Activated CD4-positive, alpha-beta T cell treated with anti-CD3 and anti-CD28 coated beads for 36 hours (primary cell): ENCODE data around the gene ANTKMT. TPM values are rescaled to one million over a fixed set of nuclear protein-coding genes. Genes with fewer than 3 reads are reported as not detected.
A peak's percentile ranks its signal among the peaks of the same experiment; 100 is the strongest.

Source experiments
- ATAC-seq: fragments of 200-7000 bp; cut with Tn5 transposase; one replicate; pipeline ENCODE4 v1.10.0; 2021; ENCODE audit warnings: mild to moderate bottlenecking, moderate library complexity
- CTCF ChIA-PET: fragments of 350-600 bp; sonication (Branson Sonifier 250); formaldehyde crosslinking; loops from one replicate; lab custom pipeline; 2021; ENCODE audit warnings: antibody characterized with exemption; lab: Charles Lee
- POLR2A ChIA-PET: fragments of 350-600 bp; sonication (Branson Sonifier 250); formaldehyde crosslinking; loops from one replicate; lab custom pipeline; 2021; ENCODE audit warnings: antibody characterized with exemption, inconsistent platforms; lab: Charles Lee
- DNase-seq: peaks from one replicate; pipeline ENCODE4 v3.0.0-alpha.2; 2020
- H3K27ac Mint-ChIP-seq: one replicate; pipeline ENCODE4 v1.8.0; 2021; ENCODE audit warnings: mixed read lengths
- H3K27me3 Mint-ChIP-seq: one replicate; pipeline ENCODE4 v1.8.0; 2021; ENCODE audit warnings: mixed read lengths
- H3K36me3 Mint-ChIP-seq: one replicate; pipeline ENCODE4 v1.8.0; 2021; ENCODE audit warnings: low read depth, mixed read lengths
- H3K4me1 Mint-ChIP-seq: one replicate; pipeline ENCODE4 v1.8.0; 2021; ENCODE audit warnings: mixed read lengths
- H3K4me3 Mint-ChIP-seq: one replicate; pipeline ENCODE4 v1.8.0; 2021; ENCODE audit warnings: mild to moderate bottlenecking, moderate library complexity, mixed read lengths
- H3K9me3 Mint-ChIP-seq: one replicate; pipeline ENCODE4 v1.8.0; 2021; ENCODE audit warnings: low read depth, mixed read lengths
- intact Hi-C, 2 experiments: fragments of 100-400 bp; cut with DNase I in 1 of 2; cut with micrococcal nuclease in 1 of 2; formaldehyde crosslinking; loops; one replicate each; pipeline versions ENCODE4 v1.14.2 to v1.15.1; 2022 to 2024; cut with DNase I, micrococcal nuclease
- total RNA-seq, 2 experiments: library from RNA; stranded (reverse); gene quantifications; one replicate each; pipeline ENCODE4 v1.2.3, GENCODE V29; 2021

Gene ANTKMT, protein sequence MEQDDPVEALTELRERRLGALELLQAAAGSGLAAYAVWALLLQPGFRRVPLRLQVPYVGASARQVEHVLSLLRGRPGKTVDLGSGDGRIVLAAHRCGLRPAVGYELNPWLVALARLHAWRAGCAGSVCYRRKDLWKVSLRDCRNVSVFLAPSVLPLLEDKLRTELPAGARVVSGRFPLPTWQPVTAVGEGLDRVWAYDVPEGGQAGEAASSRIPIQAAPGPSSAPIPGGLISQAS
- total RNA-seq: 10 to 100 TPM; 13.3 to 27.0 TPM

- Mint-ChIP-seq H3K27ac (peak within 1 kb of the TSS; percentile 78), H3K9me3 (no peaks in the 10 kb centered on the region), H3K4me3 (peak within 1 kb of the TSS; percentile 76), H3K27me3 (peaks cover 3% of the 10 kb centered on the region), H3K36me3 (no peaks in the 10 kb centered on the region), H3K4me1 (peaks cover 16% of the 10 kb centered on the region)
- ATAC-seq (peak; percentile 72), DNase-seq (peak; percentile 86)
- intact Hi-C loops: loop anchor here (1.0 to 5.0 kb wide), 6 partner anchors 15 to 68 kb away; partner anchors contain the start of genes CIAO3 (in 2 of the 2), JMJD8 (in 2 of the 2), CHTF18 (in 1 of the 2) and RPUSD1 (in 1 of the 2)
- POLR2A ChIA-PET: interaction anchor here (0.8 kb wide), 1 partner anchor 68 kb away, joined by 3 read pairs; no protein-coding TSS in a partner anchor
- CTCF ChIA-PET: interaction anchor here (0.9 to 3.5 kb wide), 5 partner anchors 9 to 67 kb away, joined by 3 to 29 read pairs (median 9); partner anchors contain the start of genes CHTF18, CIAO3 and RPUSD1
These were observed at the start of gene ANTKMT for GRCh38 chr16:720990-721764. Gene ANTKMT, plus strand, starts transcription at chr16:721146. Its CDS starts 129 bp downstream, at chr16:721275.

GRCh38 chr16:671353-672131, 49.4 kb upstream of the ANTKMT start:
- POLR2A ChIA-PET: no interaction called here
- no peak for ATAC-seq
- H3K27ac Mint-ChIP-seq: no peak overlapping the region

GRCh38 chr16:672371-672770, 48.6 kb upstream of the ANTKMT start:
- no peak for DNase-seq
- H3K27ac Mint-ChIP-seq: no peak overlapping the region
- ATAC-seq: no peak
- CTCF ChIA-PET: interaction anchor here (0.9 kb wide), 1 partner anchor 27 kb away, joined by 4 read pairs; no protein-coding TSS in a partner anchor
- H3K27me3 Mint-ChIP-seq: peaks cover 2% of the 10 kb centered on the region
- H3K36me3 Mint-ChIP-seq: peaks cover 18% of the 10 kb centered on the region
- H3K4me3 Mint-ChIP-seq: no peak overlapping the region
- peaks cover 12% of the 10 kb centered on the region for H3K4me1 Mint-ChIP-seq
- intact Hi-C loops: no loop called here
- no peaks in the 10 kb centered on the region for H3K9me3 Mint-ChIP-seq
- POLR2A ChIA-PET: no interaction called here

More at GRCh38 chr16:671353-672131, 49.4 kb upstream of the ANTKMT start:
- H3K27me3 Mint-ChIP-seq: peaks cover 2% of the 10 kb centered on the region
- H3K9me3 Mint-ChIP-seq: no peaks in the 10 kb centered on the region
- CTCF ChIA-PET: no interaction called here
- H3K4me3 Mint-ChIP-seq: no peak overlapping the region
- peaks cover 18% of the 10 kb centered on the region for H3K36me3 Mint-ChIP-seq
- DNase-seq: no peak
- intact Hi-C loops: no loop called here
- H3K4me1 Mint-ChIP-seq: peaks cover 9% of the 10 kb centered on the region

GRCh38 chr16:672851-673250, 48.1 kb upstream of the ANTKMT start:
- no peak overlapping the region for H3K4me3 Mint-ChIP-seq
- no peak overlapping the region for H3K27ac Mint-ChIP-seq
- peaks cover 18% of the 10 kb centered on the region for H3K36me3 Mint-ChIP-seq
- POLR2A ChIA-PET: no interaction called here
- H3K9me3 Mint-ChIP-seq: no peaks in the 10 kb centered on the region
- peaks cover 2% of the 10 kb centered on the region for H3K27me3 Mint-ChIP-seq
- DNase-seq (no peak), ATAC-seq (no peak)
- intact Hi-C loops: no loop called here
- H3K4me1 Mint-ChIP-seq: peaks cover 8% of the 10 kb centered on the region
- CTCF ChIA-PET: interaction anchor here (0.9 kb wide), 1 partner anchor 27 kb away, joined by 4 read pairs; no protein-coding TSS in a partner anchor

GRCh38 chr16:673399-673991, 47.5 kb upstream of the ANTKMT start:
- intact Hi-C loops: no loop called here

DNA sequence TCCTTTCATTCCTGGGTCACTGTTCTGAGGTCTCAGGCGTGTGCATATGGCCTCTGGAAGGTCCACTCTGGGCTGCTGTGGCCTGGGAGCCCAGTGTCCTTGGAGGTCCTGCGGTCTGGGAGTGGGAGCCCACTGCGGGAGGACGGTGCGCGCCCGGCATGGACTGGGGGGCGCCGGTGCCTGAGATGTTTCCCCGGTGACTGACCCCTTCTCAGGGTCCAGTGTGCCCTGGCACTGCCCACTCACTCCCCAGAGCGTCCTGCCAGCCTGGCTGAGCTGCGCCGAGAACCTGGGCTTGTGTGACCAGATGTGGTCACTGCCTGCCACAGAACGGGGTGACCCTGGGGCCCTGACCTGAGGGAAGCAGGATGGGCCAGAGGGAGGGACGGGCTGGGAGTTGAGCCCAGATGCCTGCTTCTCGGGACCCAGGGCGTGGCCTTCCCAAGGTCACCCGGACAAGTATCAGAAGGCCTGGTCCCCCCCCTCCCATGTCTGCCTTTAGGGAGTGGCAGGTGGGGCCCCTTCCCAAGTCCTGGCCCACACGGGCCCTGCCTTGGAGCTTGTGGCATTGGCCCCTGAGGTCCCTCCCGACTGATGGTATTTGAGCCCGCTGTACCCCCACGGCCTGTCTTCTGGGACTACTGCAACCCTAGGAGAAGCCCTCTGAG, 46.6 kb upstream of the ANTKMT start:
- Mint-ChIP-seq H3K27me3 (peaks cover 2% of the 10 kb centered on the region), H3K36me3 (peaks cover 14% of the 10 kb centered on the region), H3K4me1 (peaks cover 8% of the 10 kb centered on the region), H3K27ac (no peak overlapping the region), H3K4me3 (no peak overlapping the region), H3K9me3 (no peaks in the 10 kb centered on the region)
- ATAC-seq (no peak), DNase-seq (no peak)
- CTCF ChIA-PET: no interaction called here
- POLR2A ChIA-PET: no interaction called here
- intact Hi-C loops: no loop called here

More at GRCh38 chr16:673399-673991, 47.5 kb upstream of the ANTKMT start:
- Mint-ChIP-seq H3K4me3 (no peak overlapping the region), H3K27me3 (peaks cover 2% of the 10 kb centered on the region), H3K9me3 (no peaks in the 10 kb centered on the region), H3K36me3 (peaks cover 18% of the 10 kb centered on the region), H3K27ac (no peak overlapping the region), H3K4me1 (peaks cover 8% of the 10 kb centered on the region)
- DNase-seq (no peak), ATAC-seq (no peak)
- POLR2A ChIA-PET: no interaction called here
- CTCF ChIA-PET: interaction anchor here (0.9 kb wide), 1 partner anchor 26 kb away, joined by 4 read pairs; no protein-coding TSS in a partner anchor

- peaks cover 2% of the 10 kb centered on the region for H3K27me3 Mint-ChIP-seq
These were observed 45.7 kb upstream of the ANTKMT start, which contains the start of gene RHBDL1 for GRCh38 chr16:674968-675883. Gene RHBDL1, plus strand, starts transcription at chr16:675671. Its CDS starts 120 bp downstream, at chr16:675791.

DNA sequence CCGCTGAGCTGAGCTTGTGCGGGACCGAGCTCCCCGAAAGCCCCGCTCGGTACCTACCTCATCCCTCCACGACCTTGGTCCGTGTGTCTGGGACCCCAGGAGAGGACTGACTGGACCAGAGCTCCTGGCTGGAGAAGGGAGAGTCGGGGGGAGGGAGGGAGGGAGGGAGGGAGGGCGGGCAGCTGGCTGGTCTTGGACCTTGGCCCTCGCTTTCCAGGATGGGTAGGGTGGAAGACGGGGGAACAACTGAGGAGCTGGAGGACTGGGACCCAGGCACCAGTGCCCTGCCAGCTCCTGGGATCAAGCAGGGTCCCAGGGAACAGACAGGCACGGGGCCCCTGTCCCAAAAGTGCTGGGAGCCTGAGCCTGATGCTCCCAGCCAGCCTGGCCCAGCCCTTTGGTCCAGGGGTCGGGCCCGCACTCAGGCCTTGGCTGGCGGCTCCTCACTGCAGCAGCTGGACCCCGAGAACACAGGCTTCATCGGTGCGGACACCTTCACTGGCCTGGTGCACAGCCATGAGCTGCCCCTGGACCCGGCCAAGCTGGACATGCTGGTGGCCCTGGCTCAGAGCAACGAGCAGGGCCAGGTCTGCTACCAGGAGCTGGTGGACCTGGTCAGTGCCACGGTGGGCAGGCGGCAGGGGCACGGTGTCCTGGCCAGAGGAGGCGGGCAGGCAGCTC, 44.9 kb upstream of the ANTKMT start:
- Mint-ChIP-seq H3K9me3 (no peaks in the 10 kb centered on the region), H3K27me3 (peaks cover 2% of the 10 kb centered on the region), H3K4me3 (no peak overlapping the region), H3K27ac (no peak overlapping the region), H3K4me1 (peaks cover 12% of the 10 kb centered on the region), H3K36me3 (peaks cover 9% of the 10 kb centered on the region)
- ATAC-seq (no peak), DNase-seq (no peak)
- CTCF ChIA-PET: interaction anchor here (1.2 kb wide), 1 partner anchor 39 kb away, joined by 3 read pairs; the partner anchor contains the start of gene METTL26
- POLR2A ChIA-PET: no interaction called here
- intact Hi-C loops: no loop called here

More at GRCh38 chr16:674968-675883, 45.7 kb upstream of the ANTKMT start, which contains the start of gene RHBDL1:
- Mint-ChIP-seq H3K4me1 (peaks cover 11% of the 10 kb centered on the region), H3K27ac (no peak within 1 kb of the TSS), H3K4me3 (no peak within 1 kb of the TSS), H3K36me3 (peaks cover 10% of the 10 kb centered on the region), H3K9me3 (no peaks in the 10 kb centered on the region)
- ChIA-PET CTCF (interaction anchor here (1.2 kb wide), 1 partner anchor 39 kb away, joined by 3 read pairs; the partner anchor contains the start of gene METTL26), POLR2A (no interaction called here)
- ATAC-seq (no peak), DNase-seq (peak; percentile 45)
- intact Hi-C loops: no loop called here

- H3K4me1 Mint-ChIP-seq: peaks cover 17% of the 10 kb centered on the region
- no peak overlapping the region for H3K27ac Mint-ChIP-seq
- ATAC-seq (no peak), DNase-seq (no peak)
- H3K9me3 Mint-ChIP-seq: no peaks in the 10 kb centered on the region
- peaks cover 2% of the 10 kb centered on the region for H3K27me3 Mint-ChIP-seq
- H3K4me3 Mint-ChIP-seq: no peak overlapping the region
- H3K36me3 Mint-ChIP-seq: peaks cover 11% of the 10 kb centered on the region
- intact Hi-C loops: no loop called here
- ChIA-PET CTCF (interaction anchor here (1.2 kb wide), 1 partner anchor 40 kb away, joined by 3 read pairs; the partner anchor contains the start of gene METTL26), POLR2A (no interaction called here)
These were observed 44.4 kb upstream of the ANTKMT start for GRCh38 chr16:676565-676902.
